Measurements from ENCODE around the gene RNF5. TPM values are rescaled to one million over a fixed set of nuclear protein-coding genes. Genes with fewer than 3 reads are reported as not detected.

Gene RNF5
- total and polyA plus RNA-seq, 2 of the 4 experiments (the other 2 are of a cell fraction): 18.8 to 41.4 TPM

- Histone ChIP-seq H3K79me1 (ENCODE audit: low read depth in 1 of 2, low read length in 2 of 2) (peaks cover 19 to 60% of the 10 kb centered on the region in 2 experiments), H4K91ac (ENCODE audit: insufficient read depth, low read depth, low read length) (no peak overlapping the region), H3K36me3 (ENCODE audit: control insufficient read depth, insufficient read depth, low read length) (peaks cover 34% of the 10 kb centered on the region), H3K23ac (ENCODE audit: low read depth, low read length) (no peak overlapping the region), H2AFZ (replicated peaks; ENCODE audit: low read length, poor library complexity) (no peak overlapping the region), H2BK5ac (ENCODE audit: low read depth, low read length, poor library complexity, severe bottlenecking) (no peak overlapping the region), H3K9me3 (ENCODE audit: control insufficient read depth, insufficient read depth, low read length) (no peaks in the 10 kb centered on the region), H3K9ac (ENCODE audit: low read depth, low read length) (no peak overlapping the region), H3K14ac (replicated peaks; ENCODE audit: low read depth, low read length) (no peak overlapping the region), H2AK9ac (replicated peaks; ENCODE audit: low read depth, low read length, poor library complexity) (peak overlapping the region; percentile 7), H4K20me1 (ENCODE audit: insufficient read depth, low read length) (no peaks in the 10 kb centered on the region), H3K4me1 (ENCODE audit: control insufficient read depth, insufficient read depth, low read length) (peaks cover 5% of the 10 kb centered on the region), H3K4ac (ENCODE audit: low read depth, low read length) (no peak overlapping the region), H3K18ac (ENCODE audit: low read depth, low read length) (no peak overlapping the region), H3K9me1 (ENCODE audit: insufficient read depth, low read length) (peaks cover 9% of the 10 kb centered on the region), H2BK120ac (ENCODE audit: low read depth, low read length) (no peak overlapping the region), H4K8ac (ENCODE audit: low read depth in 2 of 2, low read length in 2 of 2) (no peak overlapping the region; a peak in 1 of 4 replicates), H2BK20ac (ENCODE audit: low read depth, low read length) (no peak overlapping the region), H3K4me3 (ENCODE audit: insufficient read depth, low read depth, low read length) (no peak overlapping the region), H3K27me3 (ENCODE audit: control insufficient read depth, insufficient read depth, low read length) (no peaks in the 10 kb centered on the region), H3K27ac (ENCODE audit: insufficient read depth, low read length) (no peak overlapping the region), H2BK15ac (ENCODE audit: low read depth, low read length) (no peak overlapping the region), H4K5ac (ENCODE audit: low read depth, low read length) (no peak overlapping the region), H3K4me2 (ENCODE audit: low read depth, low read length) (no peak overlapping the region), H3K56ac (ENCODE audit: extremely low read depth, insufficient read depth, low read length) (no peak overlapping the region), H2AK5ac (ENCODE audit: low read depth, low read length) (no peak overlapping the region)
- in situ Hi-C loops (cut with MboI; ENCODE audit: low sequenced_read_pairs) (loop anchor here (25.0 kb wide), 1 partner anchor 775 kb away; the partner anchor contains the start of genes BRD2 and HLA-DMA), dilution Hi-C loops (cut with HindIII; ENCODE audit: low sequenced_read_pairs, unreplicated experiment) (no loop called here), intact Hi-C loops (cut with micrococcal nuclease) (loop anchor here (5.0 kb wide), 1 partner anchor 785 kb away; no protein-coding TSS in a partner anchor)
- 93% methylated on average over 6 of the region's 12 CpGs; no CpG with 5 or more reads in 1 of the 2 experiments for WGBS, 2 experiments (ENCODE audit: extremely low coverage in 2 of 2, insufficient read length in 1 of 2)
- DNase-seq (no peak), ATAC-seq (ENCODE audit: low read depth) (no peak)
- BruUV-seq (replicated peaks): no TSS peak
- ChIA-PET POLR2A (ENCODE audit: unreplicated experiment) (no interaction called here), CTCF (interaction anchor here (0.7 kb wide), 1 partner anchor 81 kb away, joined by 4 read pairs; no protein-coding TSS in a partner anchor)
- TF ChIP-seq SMC3 (IDR thresholded peaks at IDR 0.05; ENCODE audit: low read depth, low read length) (no peak), MXI1 (IDR thresholded peaks at IDR 0.05; ENCODE audit: borderline replicate concordance, low read depth, low read length) (no peak), MAZ (IDR thresholded peaks at IDR 0.05; ENCODE audit: borderline replicate concordance, low read depth, low read length) (no peak), CHD1 (IDR thresholded peaks at IDR 0.05; ENCODE audit: low read depth, low read length) (no peak), NFE2L2 (IDR thresholded peaks at IDR 0.05; ENCODE audit: low read depth, low read length) (no peak), RFX5 (IDR thresholded peaks at IDR 0.05; ENCODE audit: low read depth, low read length) (no peak), MAFK (IDR thresholded peaks at IDR 0.05; ENCODE audit: low read depth, low read length) (no peak), FOS (IDR thresholded peaks at IDR 0.05; ENCODE audit: low read depth, low read length) (no peak), USF2 (IDR thresholded peaks at IDR 0.05; ENCODE audit: low read depth, low read length) (no peak), ELK1 (IDR thresholded peaks at IDR 0.05; ENCODE audit: borderline replicate concordance, low read depth, low read length) (no peak), POLR2A (IDR thresholded peaks at IDR 0.05; ENCODE audit: low read depth, low read length) (no peak), RAD21 (IDR thresholded peaks at IDR 0.05; ENCODE audit: low read length) (no peak), CEBPB (IDR thresholded peaks at IDR 0.05; ENCODE audit: low read depth, low read length) (no peak), CTCF (conservative IDR thresholded peaks at IDR 0.05; ENCODE audit: low read depth, low read length) (no peak), BHLHE40 (IDR thresholded peaks at IDR 0.05; ENCODE audit: low read depth, low read length) (no peak)
Measured at GRCh38 chr6:32187009-32187709, 9.0 kb downstream of the RNF5 start.

Measured in IMR-90 (cell line).